ENCODE results near the gene ARHGEF6.

GRCh38 chrX:136742721-136743379, 37.9 kb downstream of the ARHGEF6 start:
- TF ChIP-seq, protein P1, sequence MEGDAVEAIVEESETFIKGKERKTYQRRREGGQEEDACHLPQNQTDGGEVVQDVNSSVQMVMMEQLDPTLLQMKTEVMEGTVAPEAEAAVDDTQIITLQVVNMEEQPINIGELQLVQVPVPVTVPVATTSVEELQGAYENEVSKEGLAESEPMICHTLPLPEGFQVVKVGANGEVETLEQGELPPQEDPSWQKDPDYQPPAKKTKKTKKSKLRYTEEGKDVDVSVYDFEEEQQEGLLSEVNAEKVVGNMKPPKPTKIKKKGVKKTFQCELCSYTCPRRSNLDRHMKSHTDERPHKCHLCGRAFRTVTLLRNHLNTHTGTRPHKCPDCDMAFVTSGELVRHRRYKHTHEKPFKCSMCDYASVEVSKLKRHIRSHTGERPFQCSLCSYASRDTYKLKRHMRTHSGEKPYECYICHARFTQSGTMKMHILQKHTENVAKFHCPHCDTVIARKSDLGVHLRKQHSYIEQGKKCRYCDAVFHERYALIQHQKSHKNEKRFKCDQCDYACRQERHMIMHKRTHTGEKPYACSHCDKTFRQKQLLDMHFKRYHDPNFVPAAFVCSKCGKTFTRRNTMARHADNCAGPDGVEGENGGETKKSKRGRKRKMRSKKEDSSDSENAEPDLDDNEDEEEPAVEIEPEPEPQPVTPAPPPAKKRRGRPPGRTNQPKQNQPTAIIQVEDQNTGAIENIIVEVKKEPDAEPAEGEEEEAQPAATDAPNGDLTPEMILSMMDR (conservative IDR thresholded peaks at IDR 0.05 in 1 of 2, IDR thresholded peaks at IDR 0.05 in 1 of 2; ENCODE audit: extremely low read depth in 1 of 2, insufficient read depth in 1 of 2, low read depth in 1 of 2, low read length in 2 of 2), result no peak
- TF ChIP-seq EZH2 (IDR thresholded peaks at IDR 0.05; ENCODE audit: borderline replicate concordance, low read length), result no peak

Measured in mammary epithelial cell (primary cell).